ENCODE measurements around the gene DGKI. TPM values are rescaled to one million over a fixed set of nuclear protein-coding genes. Genes with fewer than 3 reads are reported as not detected.

DGKI gene
- total RNA-seq, 1 experiment from 2014 or later, result not detected

DNA sequence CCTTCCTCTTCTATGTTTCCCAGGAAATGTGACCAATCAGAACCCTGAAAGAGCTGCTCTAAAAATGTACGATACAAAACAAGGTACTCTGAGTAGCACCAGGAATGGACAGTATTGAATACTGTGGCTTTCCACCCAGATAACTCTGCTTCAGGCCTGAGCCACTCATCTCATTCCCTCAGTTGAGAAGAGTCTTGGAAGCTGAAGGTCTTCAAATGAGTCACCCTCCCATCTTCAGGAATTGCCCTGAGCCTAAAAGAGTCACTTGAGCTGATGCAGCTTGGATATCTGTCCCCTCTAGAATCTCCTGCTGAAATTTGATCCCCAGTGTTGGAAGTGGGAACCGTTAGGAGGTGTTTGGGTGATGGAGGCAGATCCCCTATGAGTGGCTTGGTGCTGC, 210.4 kb downstream of the DGKI start:
- intact Hi-C loops (cut with micrococcal nuclease; ENCODE audit: unreplicated experiment) (no loop called here), in situ Hi-C loops (cut with HindIII; ENCODE audit: low pct_unique_long_range_greater_than_20kb, low sequenced_read_pairs) (no loop called here)
- ChIA-PET CTCF (no interaction called here), POLR2A (no interaction called here)
- Histone ChIP-seq H3K36me3 (ENCODE audit: control insufficient read depth, insufficient read depth, low read length) (no peaks in the 10 kb centered on the region), H3K9me3 (ENCODE audit: control insufficient read depth, insufficient read depth, low read depth, low read length) (no peaks in the 10 kb centered on the region), H3K4me1 (ENCODE audit: control insufficient read depth, insufficient read depth, low read length) (no peaks in the 10 kb centered on the region), H3K27ac (ENCODE audit: low read length) (no peak overlapping the region), H3K4me3 (ENCODE audit: low read depth in 2 of 2, low read length in 2 of 2) (no peak overlapping the region), H3K27me3 (ENCODE audit: control insufficient read depth, insufficient read depth, low read length) (no peaks in the 10 kb centered on the region)
- no TSS peak for BruUV-seq (replicated peaks)
- TF ChIP-seq POLR2AphosphoS5 (IDR thresholded peaks at IDR 0.05; ENCODE audit: low read depth, low read length), result no peak
- DNase-seq (ENCODE audit: low read depth, low spot score), result no peak
- no peak for ATAC-seq

GRCh38 chr7:137635874-137636273, 210.9 kb downstream of the DGKI start:
- BruUV-seq (replicated peaks), result no TSS peak
- Histone ChIP-seq H3K27ac (ENCODE audit: low read length) (no peak overlapping the region), H3K9me3 (ENCODE audit: control insufficient read depth, insufficient read depth, low read depth, low read length) (no peaks in the 10 kb centered on the region), H3K4me1 (ENCODE audit: control insufficient read depth, insufficient read depth, low read length) (no peaks in the 10 kb centered on the region), H3K4me3 (ENCODE audit: low read depth in 2 of 2, low read length in 2 of 2) (no peak overlapping the region), H3K36me3 (ENCODE audit: control insufficient read depth, insufficient read depth, low read length) (no peaks in the 10 kb centered on the region), H3K27me3 (ENCODE audit: control insufficient read depth, insufficient read depth, low read length) (no peaks in the 10 kb centered on the region)
- CTCF ChIA-PET, result no interaction called here
- DNase-seq (ENCODE audit: low read depth, low spot score), result no peak
- POLR2A ChIA-PET, result no interaction called here
- intact Hi-C loops (cut with micrococcal nuclease; ENCODE audit: unreplicated experiment) (no loop called here), in situ Hi-C loops (cut with HindIII; ENCODE audit: low pct_unique_long_range_greater_than_20kb, low sequenced_read_pairs) (no loop called here)
- no peak for TF ChIP-seq SIN3A (IDR thresholded peaks at IDR 0.05; ENCODE audit: borderline replicate concordance, insufficient read depth, low read depth, low read length)
- TF ChIP-seq, protein P1, sequence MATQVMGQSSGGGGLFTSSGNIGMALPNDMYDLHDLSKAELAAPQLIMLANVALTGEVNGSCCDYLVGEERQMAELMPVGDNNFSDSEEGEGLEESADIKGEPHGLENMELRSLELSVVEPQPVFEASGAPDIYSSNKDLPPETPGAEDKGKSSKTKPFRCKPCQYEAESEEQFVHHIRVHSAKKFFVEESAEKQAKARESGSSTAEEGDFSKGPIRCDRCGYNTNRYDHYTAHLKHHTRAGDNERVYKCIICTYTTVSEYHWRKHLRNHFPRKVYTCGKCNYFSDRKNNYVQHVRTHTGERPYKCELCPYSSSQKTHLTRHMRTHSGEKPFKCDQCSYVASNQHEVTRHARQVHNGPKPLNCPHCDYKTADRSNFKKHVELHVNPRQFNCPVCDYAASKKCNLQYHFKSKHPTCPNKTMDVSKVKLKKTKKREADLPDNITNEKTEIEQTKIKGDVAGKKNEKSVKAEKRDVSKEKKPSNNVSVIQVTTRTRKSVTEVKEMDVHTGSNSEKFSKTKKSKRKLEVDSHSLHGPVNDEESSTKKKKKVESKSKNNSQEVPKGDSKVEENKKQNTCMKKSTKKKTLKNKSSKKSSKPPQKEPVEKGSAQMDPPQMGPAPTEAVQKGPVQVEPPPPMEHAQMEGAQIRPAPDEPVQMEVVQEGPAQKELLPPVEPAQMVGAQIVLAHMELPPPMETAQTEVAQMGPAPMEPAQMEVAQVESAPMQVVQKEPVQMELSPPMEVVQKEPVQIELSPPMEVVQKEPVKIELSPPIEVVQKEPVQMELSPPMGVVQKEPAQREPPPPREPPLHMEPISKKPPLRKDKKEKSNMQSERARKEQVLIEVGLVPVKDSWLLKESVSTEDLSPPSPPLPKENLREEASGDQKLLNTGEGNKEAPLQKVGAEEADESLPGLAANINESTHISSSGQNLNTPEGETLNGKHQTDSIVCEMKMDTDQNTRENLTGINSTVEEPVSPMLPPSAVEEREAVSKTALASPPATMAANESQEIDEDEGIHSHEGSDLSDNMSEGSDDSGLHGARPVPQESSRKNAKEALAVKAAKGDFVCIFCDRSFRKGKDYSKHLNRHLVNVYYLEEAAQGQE (IDR thresholded peaks at IDR 0.05; ENCODE audit: insufficient read depth in 1 of 2, low read depth in 2 of 2, low read length in 1 of 2), result no peak
- TF ChIP-seq TCF7L2 (IDR thresholded peaks at IDR 0.05; ENCODE audit: low read depth, low read length), result no peak
- TF ChIP-seq, protein P2, sequence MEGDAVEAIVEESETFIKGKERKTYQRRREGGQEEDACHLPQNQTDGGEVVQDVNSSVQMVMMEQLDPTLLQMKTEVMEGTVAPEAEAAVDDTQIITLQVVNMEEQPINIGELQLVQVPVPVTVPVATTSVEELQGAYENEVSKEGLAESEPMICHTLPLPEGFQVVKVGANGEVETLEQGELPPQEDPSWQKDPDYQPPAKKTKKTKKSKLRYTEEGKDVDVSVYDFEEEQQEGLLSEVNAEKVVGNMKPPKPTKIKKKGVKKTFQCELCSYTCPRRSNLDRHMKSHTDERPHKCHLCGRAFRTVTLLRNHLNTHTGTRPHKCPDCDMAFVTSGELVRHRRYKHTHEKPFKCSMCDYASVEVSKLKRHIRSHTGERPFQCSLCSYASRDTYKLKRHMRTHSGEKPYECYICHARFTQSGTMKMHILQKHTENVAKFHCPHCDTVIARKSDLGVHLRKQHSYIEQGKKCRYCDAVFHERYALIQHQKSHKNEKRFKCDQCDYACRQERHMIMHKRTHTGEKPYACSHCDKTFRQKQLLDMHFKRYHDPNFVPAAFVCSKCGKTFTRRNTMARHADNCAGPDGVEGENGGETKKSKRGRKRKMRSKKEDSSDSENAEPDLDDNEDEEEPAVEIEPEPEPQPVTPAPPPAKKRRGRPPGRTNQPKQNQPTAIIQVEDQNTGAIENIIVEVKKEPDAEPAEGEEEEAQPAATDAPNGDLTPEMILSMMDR (IDR thresholded peaks at IDR 0.05), result no peak
- TF ChIP-seq POLR2AphosphoS5 (IDR thresholded peaks at IDR 0.05; ENCODE audit: low read depth, low read length), result no peak
- no peak for ATAC-seq

DNA sequence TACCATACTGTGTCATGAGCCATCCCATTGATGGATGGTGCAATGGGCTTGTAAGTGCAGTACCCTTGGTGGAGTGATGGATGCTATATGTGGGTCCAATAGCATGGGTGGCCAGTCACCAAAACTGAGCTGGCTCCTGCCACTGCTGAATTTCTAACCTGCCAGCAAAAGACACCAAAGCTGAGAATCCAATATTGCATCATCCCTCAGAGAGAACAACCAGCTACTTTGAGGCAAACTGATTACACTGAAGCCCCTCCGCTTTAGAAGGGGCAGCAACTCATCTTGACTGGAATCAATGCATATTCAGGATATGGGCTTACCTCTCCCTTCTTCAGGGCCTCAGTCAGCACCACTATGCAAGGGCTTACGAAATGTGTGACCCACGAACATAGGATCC, 211.6 kb downstream of the DGKI start:
- intact Hi-C loops (cut with micrococcal nuclease; ENCODE audit: unreplicated experiment), result no loop called here
- no peak overlapping the region for H3K27ac ChIP-seq (ENCODE audit: low read length)
- ATAC-seq (no peak), DNase-seq (ENCODE audit: low read depth, low spot score) (no peak)
- no peak overlapping the region for H3K4me3 ChIP-seq (ENCODE audit: low read depth in 2 of 2, low read length in 2 of 2)
- no peaks in the 10 kb centered on the region for H3K9me3 ChIP-seq (ENCODE audit: control insufficient read depth, insufficient read depth, low read depth, low read length)
- TF ChIP-seq, protein P2 (IDR thresholded peaks at IDR 0.05), result no peak
- TF ChIP-seq SIN3A (IDR thresholded peaks at IDR 0.05; ENCODE audit: borderline replicate concordance, insufficient read depth, low read depth, low read length) (no peak), TCF7L2 (IDR thresholded peaks at IDR 0.05; ENCODE audit: low read depth, low read length) (no peak), POLR2AphosphoS5 (IDR thresholded peaks at IDR 0.05; ENCODE audit: low read depth, low read length) (no peak)
- TF ChIP-seq, protein P1 (IDR thresholded peaks at IDR 0.05; ENCODE audit: insufficient read depth in 1 of 2, low read depth in 2 of 2, low read length in 1 of 2), result no peak
- in situ Hi-C loops (cut with HindIII; ENCODE audit: low pct_unique_long_range_greater_than_20kb, low sequenced_read_pairs), result no loop called here
- H3K4me1 ChIP-seq (ENCODE audit: control insufficient read depth, insufficient read depth, low read length), result no peaks in the 10 kb centered on the region
- BruUV-seq (replicated peaks), result no TSS peak
- no peaks in the 10 kb centered on the region for H3K36me3 ChIP-seq (ENCODE audit: control insufficient read depth, insufficient read depth, low read length)
- POLR2A ChIA-PET, result no interaction called here
- CTCF ChIA-PET, result interaction anchor here (0.6 kb wide), 1 partner anchor 29 kb away, joined by 3 read pairs; no protein-coding TSS in a partner anchor
- no peaks in the 10 kb centered on the region; the same call in 1 of the 2 replicates for H3K27me3 ChIP-seq (ENCODE audit: control insufficient read depth, insufficient read depth, low read length)
